Measurements from ENCODE around the gene FOSB.

FOSB gene

GRCh38 chr19:45502111-45502510, 34.3 kb downstream of the FOSB start:
- no peaks in the 10 kb centered on the region for H3K36me3 ChIP-seq
- peaks cover 38 to 89% (median 68%) of the 10 kb centered on the region in 10 experiments for H3K4me1 ChIP-seq
- H3K4me3 ChIP-seq = no peak overlapping the region; a peak in 1 of 20 replicates
- H3K9me3 ChIP-seq (replicated peaks in 1 of 11) = peaks cover 0 to 9% (median 0%) of the 10 kb centered on the region in 11 experiments; a peak in 1 of 22 replicates
- peak overlapping the region in 3 of 11 experiments; percentile 48 to 72 (median 69); a peak in 6 of 22 replicates for H3K9ac ChIP-seq
- H4K20me1 ChIP-seq = peaks cover 0 to 21% (median 10%) of the 10 kb centered on the region in 11 experiments; a peak in 9 of 22 replicates
- H3K27me3 ChIP-seq = peaks cover 23 to 43% (median 35%) of the 10 kb centered on the region in 11 experiments
- H3K27ac ChIP-seq = peak overlapping the region in 4 of 11 experiments; percentile 43 to 85 (median 76); a peak in 7 of 22 replicates
- peak overlapping the region; percentile 39 to 99 (median 64); a peak in 21 of 22 replicates for H3K4me2 ChIP-seq
- TF ChIP-seq Cebpa-rat (IDR thresholded peaks at IDR 0.05) = no peak

- peaks cover 0 to 4% (median 0%) of the 10 kb centered on the region in 11 experiments; a peak in 2 of 22 replicates for H3K36me3 ChIP-seq
- H3K4me1 ChIP-seq = peaks cover 27 to 73% (median 50%) of the 10 kb centered on the region in 10 experiments
- H3K4me3 ChIP-seq = no peak overlapping the region
- H4K20me1 ChIP-seq = peaks cover 0 to 24% (median 14%) of the 10 kb centered on the region in 11 experiments; a peak in 13 of 22 replicates
- peaks cover 10 to 25% (median 19%) of the 10 kb centered on the region in 11 experiments for H3K27me3 ChIP-seq
- H3K4me2 ChIP-seq = peak overlapping the region in 5 of 11 experiments; percentile 4 to 99 (median 94); a peak in 9 of 22 replicates
- peaks cover 0 to 6% (median 0%) of the 10 kb centered on the region in 11 experiments; a peak in 1 of 22 replicates for H3K9me3 ChIP-seq (replicated peaks in 1 of 11)
- H3K9ac ChIP-seq = 0 out of 22 replicates have a peak overlapping the region, but pooled peaks of 1 of the 11 experiments have one; percentile 69
- H3K27ac ChIP-seq = 0 out of 22 replicates have a peak overlapping the region, but pooled peaks of 1 of the 11 experiments have one; percentile 3
- peak in 2 of 11 experiments; percentile 9 to 60; a peak in 1 of 22 replicates for TF ChIP-seq Cebpa-rat (IDR thresholded peaks at IDR 0.05)
Observed at GRCh38 chr19:45503909-45504308, 36.1 kb downstream of the FOSB start.

GRCh38 chr19:45505151-45505995, 37.6 kb downstream of the FOSB start:
- TF ChIP-seq Cebpa-rat (IDR thresholded peaks at IDR 0.05) = no peak
- Histone ChIP-seq H4K20me1 (peaks cover 3 to 25% (median 19%) of the 10 kb centered on the region in 11 experiments; a peak in 17 of 22 replicates), H3K36me3 (peaks cover 0 to 16% (median 3%) of the 10 kb centered on the region in 11 experiments; a peak in 11 of 22 replicates), H3K9me3 (replicated peaks in 1 of 11) (no peaks in the 10 kb centered on the region), H3K27me3 (peaks cover 0 to 10% (median 5%) of the 10 kb centered on the region in 11 experiments; a peak in 10 of 22 replicates), H3K27ac (peak overlapping the region in 6 of 11 experiments; percentile 88 to 94 (median 91); a peak in 9 of 22 replicates), H3K9ac (peak overlapping the region in 7 of 11 experiments; percentile 57 to 95 (median 93); a peak in 10 of 22 replicates), H3K4me2 (peak overlapping the region; percentile 83 to 99 (median 94)), H3K4me1 (peaks cover 38 to 66% (median 51%) of the 10 kb centered on the region in 10 experiments), H3K4me3 (peak overlapping the region in 8 of 10 experiments; percentile 80 to 99 (median 96); a peak in 9 of 20 replicates)

GRCh38 chr19:45505996-45506245, 38.1 kb downstream of the FOSB start:
- H4K20me1 ChIP-seq = peaks cover 5 to 31% (median 24%) of the 10 kb centered on the region in 11 experiments; a peak in 17 of 22 replicates
- H3K4me3 ChIP-seq = peak overlapping the region; percentile 80 to 99 (median 97)
- peaks cover 0 to 8% (median 2%) of the 10 kb centered on the region in 11 experiments; a peak in 4 of 22 replicates for H3K27me3 ChIP-seq
- H3K36me3 ChIP-seq = peaks cover 0 to 22% (median 7%) of the 10 kb centered on the region in 11 experiments; a peak in 11 of 22 replicates
- TF ChIP-seq Cebpa-rat (IDR thresholded peaks at IDR 0.05) = no peak
- peak overlapping the region; percentile 89 to 97 (median 93); a peak in 20 of 22 replicates for H3K9ac ChIP-seq
- no peaks in the 10 kb centered on the region for H3K9me3 ChIP-seq (replicated peaks in 1 of 11)
- peaks cover 43 to 69% (median 56%) of the 10 kb centered on the region in 10 experiments for H3K4me1 ChIP-seq
- H3K4me2 ChIP-seq = peak overlapping the region; percentile 83 to 99 (median 94)
- peak overlapping the region; percentile 64 to 94 (median 90); a peak in 21 of 22 replicates for H3K27ac ChIP-seq

- peak overlapping the region; percentile 91 to 99 (median 95) for H3K4me2 ChIP-seq
- H3K27me3 ChIP-seq = peaks cover 0 to 3% (median 0%) of the 10 kb centered on the region in 11 experiments; a peak in 2 of 22 replicates
- H3K4me3 ChIP-seq = peak overlapping the region; percentile 80 to 99 (median 97)
- no peaks in the 10 kb centered on the region for H3K9me3 ChIP-seq (replicated peaks in 1 of 11)
- H3K4me1 ChIP-seq = peaks cover 48 to 69% (median 57%) of the 10 kb centered on the region in 10 experiments
- peak overlapping the region; percentile 89 to 97 (median 93) for H3K9ac ChIP-seq
- peaks cover 5 to 36% (median 29%) of the 10 kb centered on the region in 11 experiments; a peak in 17 of 22 replicates for H4K20me1 ChIP-seq
- peaks cover 0 to 27% (median 8%) of the 10 kb centered on the region in 11 experiments; a peak in 12 of 22 replicates for H3K36me3 ChIP-seq
- no peak for TF ChIP-seq Cebpa-rat (IDR thresholded peaks at IDR 0.05)
- peak overlapping the region; percentile 84 to 94 (median 90) for H3K27ac ChIP-seq
Observed at GRCh38 chr19:45506246-45506988, 38.6 kb downstream of the FOSB start.

GRCh38 chr19:45506989-45507871, 39.4 kb downstream of the FOSB start, which contains the start of gene VASP:
Gene VASP (plus strand): TSS chr19:45507479. CDS start chr19:45507772, 293 bp downstream.
- peaks cover 5 to 44% (median 37%) of the 10 kb centered on the region in 11 experiments; a peak in 17 of 22 replicates for H4K20me1 ChIP-seq
- no peak for TF ChIP-seq Cebpa-rat (IDR thresholded peaks at IDR 0.05)

GRCh38 chr19:45507872-45508416, 40.1 kb downstream of the FOSB start:
- Histone ChIP-seq H3K27ac (peak overlapping the region; percentile 84 to 94 (median 90)), H3K4me2 (peak overlapping the region; percentile 71 to 99 (median 95); a peak in 21 of 22 replicates), H3K36me3 (peaks cover 0 to 42% (median 8%) of the 10 kb centered on the region in 11 experiments; a peak in 12 of 22 replicates), H4K20me1 (peaks cover 7 to 51% (median 37%) of the 10 kb centered on the region in 11 experiments; a peak in 18 of 22 replicates), H3K9me3 (replicated peaks in 1 of 11) (no peaks in the 10 kb centered on the region), H3K9ac (peak overlapping the region; percentile 89 to 97 (median 93)), H3K27me3 (no peaks in the 10 kb centered on the region), H3K4me3 (peak overlapping the region; percentile 80 to 99 (median 97)), H3K4me1 (peaks cover 49 to 69% (median 59%) of the 10 kb centered on the region in 10 experiments)
- no peak for TF ChIP-seq Cebpa-rat (IDR thresholded peaks at IDR 0.05)

More at GRCh38 chr19:45506989-45507871, 39.4 kb downstream of the FOSB start, which contains the start of gene VASP:
- no peaks in the 10 kb centered on the region for H3K27me3 ChIP-seq
- H3K9ac ChIP-seq = peak within 1 kb of the TSS; percentile 89 to 97 (median 93)
- peak within 1 kb of the TSS; percentile 80 to 99 (median 97) for H3K4me3 ChIP-seq
- peak within 1 kb of the TSS; percentile 84 to 94 (median 90) for H3K27ac ChIP-seq
- peaks cover 0 to 35% (median 8%) of the 10 kb centered on the region in 11 experiments; a peak in 12 of 22 replicates for H3K36me3 ChIP-seq
- H3K9me3 ChIP-seq (replicated peaks in 1 of 11) = no peaks in the 10 kb centered on the region
- H3K4me1 ChIP-seq = peaks cover 48 to 69% (median 57%) of the 10 kb centered on the region in 10 experiments
- peak within 1 kb of the TSS; percentile 91 to 99 (median 95) for H3K4me2 ChIP-seq

Data from BLaER1 treated with 17β-estradiol and CSF1 and Interleukin-3, amounts not matched to agents 10 nM and 100 nM (cell line).